Neural cell (in vitro differentiated cells): Measurements from ENCODE around the gene DNAJC5. TPM values are rescaled to one million over a fixed set of nuclear protein-coding genes. Genes with fewer than 3 reads are reported as not detected.

ENCODE experiments used
- H2AFZ ChIP-seq: fragments of 200-600, 300-800 bp; sonication (generic), shearing (Covaris generic); 2 replicates; pipeline ENCODE4 v1.6.0; 2014; ENCODE audit warnings: low read depth, mild to moderate bottlenecking, antibody characterized with exemption, low read length, moderate library complexity
- H3F3A ChIP-seq: fragments of 200-600 bp; shearing (Covaris generic); 2 replicates; pipeline ENCODE4 v1.6.1; 2016; ENCODE audit warnings: mild to moderate bottlenecking, moderate library complexity, mixed read lengths, antibody characterized with exemption, low read length; ENCODE audit not compliant: insufficient read depth, poor library complexity, severe bottlenecking
- H3K27ac ChIP-seq: fragments of 200-600, 300-800 bp; sonication (generic), shearing (Covaris generic); 2 replicates; pipeline ENCODE4 v1.5.1; 2014; ENCODE audit warnings: mild to moderate bottlenecking, low read length, moderate library complexity
- H3K27me3 ChIP-seq: fragments of 300-800, 200-600 bp; sonication (generic), shearing (Covaris generic); 2 replicates; pipeline ENCODE4 v1.6.0; 2014; ENCODE audit warnings: mild to moderate bottlenecking, low read depth, low read length, moderate library complexity; ENCODE audit not compliant: insufficient read depth
- H3K36me3 ChIP-seq: fragments of 300-800, 200-600 bp; sonication (generic), shearing (Covaris generic); 2 replicates; pipeline ENCODE4 v1.5.1; 2014; ENCODE audit warnings: mild to moderate bottlenecking, antibody characterized with exemption, low read length, moderate library complexity; ENCODE audit not compliant: insufficient read depth
- H3K4me2 ChIP-seq: fragments of 300-800, 200-600 bp; sonication (generic), shearing (Covaris generic); 2 replicates; pipeline ENCODE4 v1.6.0; 2014; ENCODE audit warnings: mild to moderate bottlenecking, low read length
- H3K4me3 ChIP-seq: fragments of 300-800, 200-600 bp; sonication (generic), shearing (Covaris generic); 2 replicates; pipeline ENCODE4 v1.5.1; 2014; ENCODE audit warnings: mild to moderate bottlenecking, low read length, moderate library complexity
- H3K79me2 ChIP-seq: fragments of 200-600 bp; shearing (Covaris generic); replicated peaks from 2 replicates; pipeline ENCODE4 v1.6.0; 2014; ENCODE audit warnings: mild to moderate bottlenecking, low read length, moderate library complexity; ENCODE audit not compliant: insufficient read depth
- H3K9ac ChIP-seq: fragments of 300-800, 200-600 bp; sonication (generic), shearing (Covaris generic); 2 replicates; pipeline ENCODE4 v1.6.1; 2016; ENCODE audit warnings: mild to moderate bottlenecking, low read length, mixed read lengths
- H3K9me2 ChIP-seq: fragments of 200-600 bp; shearing (Covaris generic); 2 replicates; pipeline ENCODE4 v1.6.1; 2016; ENCODE audit warnings: mild to moderate bottlenecking, low read length, mixed read lengths; ENCODE audit not compliant: insufficient read depth
- H3K9me3 ChIP-seq: fragments of 200-600, 300-800 bp; sonication (generic), shearing (Covaris generic); 2 replicates; pipeline ENCODE4 v1.6.1; 2016; ENCODE audit warnings: mild to moderate bottlenecking, mixed run types, low read length, moderate library complexity, mixed read lengths
- H4K20me1 ChIP-seq: fragments of 200-600 bp; shearing (Covaris generic); 2 replicates; pipeline ENCODE4 v1.6.1; 2016; ENCODE audit warnings: mild to moderate bottlenecking, mixed run types; ENCODE audit not compliant: insufficient read depth
- EP300 ChIP-seq: fragments of 450-650 bp; conservative IDR thresholded peaks from 2 replicates; pipeline ENCODE4 v1.6.1; 2014; ENCODE audit warnings: antibody characterized with exemption, mild to moderate bottlenecking, moderate library complexity; ENCODE audit not compliant: poor library complexity, severe bottlenecking
- EZH2 ChIP-seq: fragments of 200-600, 300-800 bp; shearing (Covaris generic), sonication (generic); IDR thresholded peaks from 2 replicates; pipeline ENCODE4 v1.6.1; 2014; ENCODE audit warnings: antibody characterized with exemption, low read length, borderline replicate concordance, mild to moderate bottlenecking; ENCODE audit not compliant: insufficient read depth, poor library complexity, severe bottlenecking
- MXI1 ChIP-seq: fragments of 450-650 bp; conservative IDR thresholded peaks from 2 replicates; pipeline ENCODE4 v1.6.1; 2014; ENCODE audit warnings: antibody characterized with exemption, mild to moderate bottlenecking; ENCODE audit not compliant: poor library complexity, severe bottlenecking
- POLR2AphosphoS5 ChIP-seq: IDR thresholded peaks from 2 replicates; pipeline ENCODE4 v1.6.1; 2012
- RAD21 ChIP-seq: fragments of 450-650 bp; conservative IDR thresholded peaks from 2 replicates; pipeline ENCODE4 v1.6.1; 2014; ENCODE audit warnings: antibody characterized with exemption, mild to moderate bottlenecking, moderate library complexity
- SMC3 ChIP-seq: fragments of 450-650 bp; conservative IDR thresholded peaks from 2 replicates; pipeline ENCODE4 v1.6.1; 2014; ENCODE audit warnings: antibody characterized with exemption, mild to moderate bottlenecking, moderate library complexity; ENCODE audit not compliant: poor library complexity
- TAF1 ChIP-seq: IDR thresholded peaks from 2 replicates; pipeline ENCODE4 v1.6.1; 2012; ENCODE audit warnings: low read depth
- polyA plus RNA-seq: library from polyadenylated mRNA; depleted of rRNA; stranded (reverse); fragments of >200 nt; gene quantifications from 2 replicates; pipeline ENCODE4 v1.2.3, GENCODE V29; 2014
- TF ChIP-seq, protein P1 (sequence below): IDR thresholded peaks from 2 replicates; pipeline ENCODE4 v1.6.1; 2012; ENCODE audit warnings: borderline replicate concordance
- TF ChIP-seq, protein P2 (sequence below): fragments of 450-650 bp; IDR thresholded peaks from 2 replicates; pipeline ENCODE4 v1.5.1; 2014; ENCODE audit warnings: antibody characterized with exemption, mild to moderate bottlenecking, moderate library complexity; ENCODE audit not compliant: poor library complexity, severe bottlenecking

DNAJC5 gene
- polyA plus RNA-seq, 1 donor from 2014 or later, result 82.8 TPM

DNA sequence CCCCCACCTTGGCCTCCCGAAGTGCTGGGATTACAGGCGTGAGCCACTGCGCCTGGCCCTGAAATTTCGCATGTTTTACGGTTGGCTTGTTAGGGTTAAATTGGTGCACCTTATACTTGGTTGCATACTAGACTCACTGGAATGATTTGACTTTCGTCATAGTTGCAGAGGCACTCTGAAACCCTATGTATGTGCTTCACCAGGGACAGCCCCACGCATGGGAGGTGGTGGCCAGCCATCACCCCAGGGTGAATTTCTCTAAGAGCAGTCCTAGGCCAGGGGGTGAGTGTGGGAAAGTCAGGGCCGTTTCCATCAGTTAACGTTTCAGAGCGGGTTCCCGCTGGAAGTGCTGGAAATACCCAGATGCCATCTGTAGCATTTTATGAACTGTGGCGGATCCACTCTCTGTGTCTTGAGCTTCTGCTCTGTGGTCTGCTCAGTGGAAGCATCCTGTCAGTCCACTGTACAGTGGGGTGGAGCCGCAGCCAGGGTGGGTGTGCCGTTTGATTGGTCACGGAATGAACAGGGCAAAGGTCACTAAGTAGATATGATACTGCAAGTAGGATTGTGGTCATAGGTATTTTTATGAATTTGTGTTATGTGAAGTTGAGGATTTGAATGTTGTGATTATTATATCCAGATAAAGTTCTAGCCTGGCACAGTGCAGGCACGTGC, 13.2 kb downstream of the DNAJC5 start:
- Histone ChIP-seq H2AFZ (no peak overlapping the region), H3K27ac (no peak overlapping the region), H3K4me3 (no peak overlapping the region), H3K36me3 (no peaks in the 10 kb centered on the region), H3K4me2 (no peak overlapping the region), H3K9me2 (no peaks in the 10 kb centered on the region), H4K20me1 (no peaks in the 10 kb centered on the region), H3K79me2 (peaks cover 50% of the 10 kb centered on the region), H3K9ac (no peak overlapping the region), H3K9me3 (no peaks in the 10 kb centered on the region), H3K27me3 (no peaks in the 10 kb centered on the region), H3F3A (no peaks in the 10 kb centered on the region)
- TF ChIP-seq MXI1 (no peak), TAF1 (no peak), SMC3 (no peak), RAD21 (no peak)

DNA sequence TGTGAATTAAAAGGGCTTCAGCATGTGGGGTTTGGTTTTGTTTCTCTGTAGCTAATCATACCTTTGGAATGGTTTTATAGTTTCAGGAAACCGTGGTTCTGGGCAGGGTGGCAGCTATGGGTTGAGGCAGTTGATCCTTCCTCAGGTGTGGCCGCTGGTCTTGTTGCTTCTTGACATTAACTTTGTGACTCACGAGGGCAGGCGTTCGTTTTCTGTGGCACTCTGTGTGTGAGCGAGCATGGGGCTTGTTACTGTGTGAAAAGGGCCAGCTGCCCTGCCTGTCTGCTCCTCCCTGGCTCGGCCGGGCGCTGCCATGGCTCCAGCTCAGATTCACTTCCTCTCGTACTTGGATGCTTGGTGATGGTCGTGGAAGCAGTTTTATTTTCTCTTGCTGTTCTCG, 16.2 kb downstream of the DNAJC5 start:
- no peak overlapping the region for H3K4me3 ChIP-seq
- no peaks in the 10 kb centered on the region for H3F3A ChIP-seq
- no peaks in the 10 kb centered on the region for H3K36me3 ChIP-seq
- H3K27ac ChIP-seq, result no peak overlapping the region
- peaks cover 2% of the 10 kb centered on the region for H4K20me1 ChIP-seq
- no peak overlapping the region for H3K4me2 ChIP-seq
- no peak overlapping the region for H3K9ac ChIP-seq
- H2AFZ ChIP-seq, result no peak overlapping the region
- H3K27me3 ChIP-seq, result no peaks in the 10 kb centered on the region
- H3K9me2 ChIP-seq, result no peaks in the 10 kb centered on the region
- TF ChIP-seq, protein P1, sequence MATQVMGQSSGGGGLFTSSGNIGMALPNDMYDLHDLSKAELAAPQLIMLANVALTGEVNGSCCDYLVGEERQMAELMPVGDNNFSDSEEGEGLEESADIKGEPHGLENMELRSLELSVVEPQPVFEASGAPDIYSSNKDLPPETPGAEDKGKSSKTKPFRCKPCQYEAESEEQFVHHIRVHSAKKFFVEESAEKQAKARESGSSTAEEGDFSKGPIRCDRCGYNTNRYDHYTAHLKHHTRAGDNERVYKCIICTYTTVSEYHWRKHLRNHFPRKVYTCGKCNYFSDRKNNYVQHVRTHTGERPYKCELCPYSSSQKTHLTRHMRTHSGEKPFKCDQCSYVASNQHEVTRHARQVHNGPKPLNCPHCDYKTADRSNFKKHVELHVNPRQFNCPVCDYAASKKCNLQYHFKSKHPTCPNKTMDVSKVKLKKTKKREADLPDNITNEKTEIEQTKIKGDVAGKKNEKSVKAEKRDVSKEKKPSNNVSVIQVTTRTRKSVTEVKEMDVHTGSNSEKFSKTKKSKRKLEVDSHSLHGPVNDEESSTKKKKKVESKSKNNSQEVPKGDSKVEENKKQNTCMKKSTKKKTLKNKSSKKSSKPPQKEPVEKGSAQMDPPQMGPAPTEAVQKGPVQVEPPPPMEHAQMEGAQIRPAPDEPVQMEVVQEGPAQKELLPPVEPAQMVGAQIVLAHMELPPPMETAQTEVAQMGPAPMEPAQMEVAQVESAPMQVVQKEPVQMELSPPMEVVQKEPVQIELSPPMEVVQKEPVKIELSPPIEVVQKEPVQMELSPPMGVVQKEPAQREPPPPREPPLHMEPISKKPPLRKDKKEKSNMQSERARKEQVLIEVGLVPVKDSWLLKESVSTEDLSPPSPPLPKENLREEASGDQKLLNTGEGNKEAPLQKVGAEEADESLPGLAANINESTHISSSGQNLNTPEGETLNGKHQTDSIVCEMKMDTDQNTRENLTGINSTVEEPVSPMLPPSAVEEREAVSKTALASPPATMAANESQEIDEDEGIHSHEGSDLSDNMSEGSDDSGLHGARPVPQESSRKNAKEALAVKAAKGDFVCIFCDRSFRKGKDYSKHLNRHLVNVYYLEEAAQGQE, result no peak
- TF ChIP-seq EP300 (no peak), POLR2AphosphoS5 (no peak), RAD21 (no peak), EZH2 (no peak), MXI1 (no peak), TAF1 (no peak), SMC3 (no peak)
- TF ChIP-seq, protein P2, sequence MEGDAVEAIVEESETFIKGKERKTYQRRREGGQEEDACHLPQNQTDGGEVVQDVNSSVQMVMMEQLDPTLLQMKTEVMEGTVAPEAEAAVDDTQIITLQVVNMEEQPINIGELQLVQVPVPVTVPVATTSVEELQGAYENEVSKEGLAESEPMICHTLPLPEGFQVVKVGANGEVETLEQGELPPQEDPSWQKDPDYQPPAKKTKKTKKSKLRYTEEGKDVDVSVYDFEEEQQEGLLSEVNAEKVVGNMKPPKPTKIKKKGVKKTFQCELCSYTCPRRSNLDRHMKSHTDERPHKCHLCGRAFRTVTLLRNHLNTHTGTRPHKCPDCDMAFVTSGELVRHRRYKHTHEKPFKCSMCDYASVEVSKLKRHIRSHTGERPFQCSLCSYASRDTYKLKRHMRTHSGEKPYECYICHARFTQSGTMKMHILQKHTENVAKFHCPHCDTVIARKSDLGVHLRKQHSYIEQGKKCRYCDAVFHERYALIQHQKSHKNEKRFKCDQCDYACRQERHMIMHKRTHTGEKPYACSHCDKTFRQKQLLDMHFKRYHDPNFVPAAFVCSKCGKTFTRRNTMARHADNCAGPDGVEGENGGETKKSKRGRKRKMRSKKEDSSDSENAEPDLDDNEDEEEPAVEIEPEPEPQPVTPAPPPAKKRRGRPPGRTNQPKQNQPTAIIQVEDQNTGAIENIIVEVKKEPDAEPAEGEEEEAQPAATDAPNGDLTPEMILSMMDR, result no peak
- H3K9me3 ChIP-seq, result no peaks in the 10 kb centered on the region
- peaks cover 51% of the 10 kb centered on the region for H3K79me2 ChIP-seq

DNA sequence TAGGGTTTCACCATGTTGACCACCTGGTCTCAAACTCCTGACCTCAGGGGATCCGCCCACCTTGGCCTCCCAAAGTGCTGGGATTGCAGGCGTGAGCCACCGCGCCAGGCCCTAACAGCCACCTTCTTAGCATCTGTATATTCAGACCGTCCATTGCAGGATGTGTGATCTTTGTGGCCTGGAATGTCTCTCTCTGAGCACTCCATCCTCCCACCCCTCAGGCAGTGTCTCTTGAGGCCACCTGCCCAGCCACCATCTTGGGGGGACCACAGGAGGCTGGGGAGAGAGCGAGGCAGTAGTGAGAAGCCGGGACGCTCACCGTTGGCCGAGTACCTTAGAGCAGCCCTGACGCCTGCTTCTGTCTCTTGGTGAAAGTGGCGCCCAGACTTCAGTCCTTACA, 18.8 kb downstream of the DNAJC5 start:
- Histone ChIP-seq H3F3A (no peaks in the 10 kb centered on the region), H3K27ac (no peak overlapping the region)

More for the DNA sequence above, 18.8 kb downstream of the DNAJC5 start:
- no peaks in the 10 kb centered on the region for H3K9me3 ChIP-seq
- no peak overlapping the region for H2AFZ ChIP-seq
- no peak overlapping the region for H3K4me2 ChIP-seq
- TF ChIP-seq MXI1 (no peak), POLR2AphosphoS5 (no peak)
- TF ChIP-seq, protein P2, result no peak
- peaks cover 37% of the 10 kb centered on the region for H3K79me2 ChIP-seq
- H3K9me2 ChIP-seq, result no peaks in the 10 kb centered on the region
- no peaks in the 10 kb centered on the region for H3K36me3 ChIP-seq
- H4K20me1 ChIP-seq, result peaks cover 2% of the 10 kb centered on the region
- H3K9ac ChIP-seq, result no peak overlapping the region
- H3K27me3 ChIP-seq, result no peaks in the 10 kb centered on the region
- H3K4me3 ChIP-seq, result no peak overlapping the region
